GM12878 (cell line): ENCODE data around the gene LRP8. TPM values are rescaled to one million over a fixed set of nuclear protein-coding genes. Genes with fewer than 3 reads are reported as not detected.

Source experiments
- ATAC-seq: fragments of 200-7000 bp; cut with Tn5 transposase; 3 replicates; pipeline ENCODE4 v1.9.1; 2020; ENCODE audit warnings: mild to moderate bottlenecking, moderate library complexity
- BruUV-seq: library from RNA; stranded (reverse); fragments of 400-500 nt; replicated peaks from 2 replicates; lab custom pipeline; 2021; lab: Mats Ljungman, UMichigan
- CTCF ChIA-PET: fragments of 300-600 bp; sonication (Branson Sonifier 250); formaldehyde crosslinking; extraction: SDS; loops from one replicate; lab custom pipeline; 2021; ENCODE audit warnings: inconsistent platforms; lab: Yijun Ruan, JAX
- POLR2A ChIA-PET: fragments of 350-600 bp; formaldehyde crosslinking; extraction: SDS; loops from one replicate; lab custom pipeline; 2021; ENCODE audit warnings: inconsistent platforms; lab: Charles Lee
- RAD21 ChIA-PET: fragments of 300-600 bp; sonication (Branson Sonifier 250); formaldehyde crosslinking; loops from one replicate; lab custom pipeline; 2023; ENCODE audit warnings: antibody characterized with exemption; ENCODE audit not compliant: unreplicated experiment; lab: Charles Lee
- SMC1A ChIA-PET: fragments of 300-600 bp; sonication (Branson Sonifier 250); formaldehyde crosslinking; loops from one replicate; lab custom pipeline; 2023; ENCODE audit not compliant: unreplicated experiment, uncharacterized antibody; lab: Charles Lee
- DNase-seq: peaks from one replicate; pipeline ENCODE4 v3.0.0-alpha.2; 2011; ENCODE audit warnings: low read depth, low spot score
- FAIRE-seq: peaks from 3 replicates; lab custom pipeline; 2011; peaks lifted over from hg19 to GRCh38; lab: Jason Lieb, UNC
- H2AFZ ChIP-seq: 2 replicates; pipeline ENCODE4 v1.6.0; 2011; ENCODE audit warnings: low read depth, low read length, control low read depth; ENCODE audit not compliant: control insufficient read depth
- H3K27ac ChIP-seq: 2 replicates; pipeline ENCODE4 v1.5.1; 2011; ENCODE audit warnings: control low read depth; ENCODE audit not compliant: control insufficient read depth, insufficient read depth
- H3K27me3 ChIP-seq, 2 experiments: replicated peaks in 1 of 2; 2 replicates each; pipeline versions ENCODE4 v1.6.0 to v1.6.1; 2011; ENCODE audit warnings: low read length in 1 of 2; ENCODE audit not compliant: control insufficient read depth in 2 of 2, insufficient read depth in 2 of 2
- H3K36me3 ChIP-seq, 2 experiments: 2 replicates each; pipeline ENCODE4 v1.5.1; 2011; ENCODE audit warnings: low read length in 1 of 2; ENCODE audit not compliant: control insufficient read depth in 2 of 2, insufficient read depth in 2 of 2
- H3K4me1 ChIP-seq: 2 replicates; pipeline ENCODE4 v1.6.1; 2011; ENCODE audit warnings: mild to moderate bottlenecking, low read length, moderate library complexity, mixed read lengths; ENCODE audit not compliant: control insufficient read depth, insufficient read depth
- H3K4me2 ChIP-seq: 2 replicates; pipeline ENCODE4 v1.6.0; 2011; ENCODE audit warnings: control low read depth; ENCODE audit not compliant: control insufficient read depth, insufficient read depth
- H3K4me3 ChIP-seq: fragments of 200-600 bp; sonication (generic); 2 replicates; pipeline ENCODE4 v1.5.1; 2016
- H3K79me2 ChIP-seq: 2 replicates; pipeline ENCODE4 v1.6.0; 2011; ENCODE audit warnings: low read length; ENCODE audit not compliant: control insufficient read depth, insufficient read depth
- H3K9ac ChIP-seq: 2 replicates; pipeline ENCODE4 v1.8.0; 2011; ENCODE audit warnings: low read length, control low read depth, mixed read lengths; ENCODE audit not compliant: control insufficient read depth, insufficient read depth
- H3K9me3 ChIP-seq: replicated peaks from 3 replicates; pipeline ENCODE4 v1.5.1; 2011; ENCODE audit warnings: mild to moderate bottlenecking, low read length; ENCODE audit not compliant: control insufficient read depth, insufficient read depth
- H4K20me1 ChIP-seq: 2 replicates; pipeline ENCODE4 v1.6.0; 2011; ENCODE audit not compliant: control insufficient read depth, insufficient read depth
- BACH1 ChIP-seq: fragments of 450-650 bp; IDR thresholded peaks from 2 replicates; pipeline ENCODE4 v1.6.1; 2017; ENCODE audit warnings: mild to moderate bottlenecking, borderline replicate concordance
- CHD1 ChIP-seq: IDR thresholded peaks from 2 replicates; pipeline ENCODE4 v1.6.1; 2012; ENCODE audit warnings: low read depth, low read length, improper control_type of control experiment
- CHD4 ChIP-seq: fragments of 200-600 bp; sonication (generic); IDR thresholded peaks from 2 replicates; pipeline ENCODE4 v1.6.1; 2016; ENCODE audit warnings: mild to moderate bottlenecking
- ETV6 ChIP-seq, 2 experiments: fragments of 450-650 bp in 1 of 2; IDR thresholded peaks in 1 of 2; conservative IDR thresholded peaks in 1 of 2; 2 replicates each; pipeline ENCODE4 v1.6.1; 2014; ENCODE audit warnings: antibody characterized with exemption in 1 of 2, borderline replicate concordance in 1 of 2, low read depth in 1 of 2, mild to moderate bottlenecking in 1 of 2, moderate library complexity in 1 of 2
- IRF3 ChIP-seq: fragments of 450-650 bp; IDR thresholded peaks from 2 replicates; pipeline ENCODE4 v1.6.1; 2014; ENCODE audit warnings: mild to moderate bottlenecking
- MAX ChIP-seq: IDR thresholded peaks from 2 replicates; pipeline ENCODE4 v1.6.1; 2012; ENCODE audit warnings: low read depth, low read length, improper control_type of control experiment
- NRF1 ChIP-seq: conservative IDR thresholded peaks from 2 replicates; pipeline ENCODE4 v1.6.1; 2011; ENCODE audit warnings: mild to moderate bottlenecking, low read depth, low read length, improper control_type of control experiment
- RAD21 ChIP-seq: IDR thresholded peaks from 2 replicates; pipeline ENCODE4 v1.6.1; 2011; ENCODE audit warnings: mild to moderate bottlenecking, low read depth, low read length, moderate library complexity; ENCODE audit not compliant: insufficient read depth
- REST ChIP-seq: IDR thresholded peaks from 2 replicates; pipeline ENCODE4 v1.6.1; 2012; ENCODE audit warnings: mild to moderate bottlenecking, low read depth, low read length
- ZNF24 ChIP-seq: fragments of 450-650 bp; IDR thresholded peaks from 2 replicates; pipeline ENCODE4 v1.6.1; 2017; ENCODE audit warnings: antibody characterized with exemption, mild to moderate bottlenecking
- WGBS: methylation state at CpG from one replicate; pipeline ENCODE4 v1.1.6; 2016; ENCODE audit warnings: low lambda C conversion rate; ENCODE audit not compliant: insufficient replicate concordance, insufficient coverage; ENCODE audit errors: missing lambda C conversion rate; 5-methylcytosine and 5-hydroxymethylcytosine counted together
- in situ Hi-C: fragments of 300-500 bp; cut with MboI; formaldehyde crosslinking; loops from 9 replicates; pipeline ENCODE4 v1.14.3; 2018; ENCODE audit warnings: mixed read lengths
- intact Hi-C: fragments of 100-400 bp; cut with micrococcal nuclease; formaldehyde crosslinking; loops from one replicate; pipeline ENCODE4 v1.14.2; 2022; ENCODE audit not compliant: unreplicated experiment
- polyA plus RNA-seq, 11 experiments: library from polyadenylated mRNA; depleted of rRNA in 4 of 11; unstranded in 6 of 11; stranded (reverse) in 5 of 11; fragments of >200 nt; fragmentation: Nextera tagmentation in 4 of 11; fragmentation: Illumina TruSeq in 1 of 11; extraction: Ambion mirVana in 4 of 11; extraction: Trizol in 1 of 11; gene quantifications; 1 replicate in 1 of 11; 2 replicates in 10 of 11; pipeline versions ENCODE4 v1.2.1 to v1.2.3, GENCODE V29; 2011 to 2016; ENCODE audit warnings: inconsistent platforms in 2 of 11, missing spikeins in 2 of 11, low read depth in 1 of 11
- total RNA-seq, 4 experiments: library from RNA; depleted of rRNA in 3 of 4; stranded (reverse); fragments of >200 nt in 3 of 4; fragmentation: Illumina TruSeq in 1 of 4; extraction: Trizol in 1 of 4; gene quantifications; 2 replicates each; pipeline versions ENCODE4 v1.2.1 to v1.2.3, GENCODE V29; 2013 to 2021

LRP8 gene
- total and polyA plus RNA-seq, 10 of the 15 experiments (the other 5 are each of a cell fraction or from before 2014, with no cell fraction given): 2.8 to 40.5 (median 22.3) TPM

GRCh38 chr1:53274541-53275185 lies 53.2 kb downstream of the LRP8 start:
- TF ChIP-seq ZNF24 (no peak), NRF1 (no peak), REST (no peak), CHD4 (no peak), ETV6 (conservative IDR thresholded peaks at IDR 0.05 in 1 of 2, IDR thresholded peaks at IDR 0.05 in 1 of 2; ENCODE audit: borderline replicate concordance in 1 of 2, low read depth in 1 of 2) (no peak), MAX (no peak), BACH1 (no peak), RAD21 (no peak), IRF3 (no peak), CHD1 (no peak)
- Histone ChIP-seq H3K9ac (no peak overlapping the region), H3K79me2 (no peaks in the 10 kb centered on the region), H2AFZ (no peak overlapping the region), H4K20me1 (no peaks in the 10 kb centered on the region), H3K36me3 (peaks cover 8 to 29% of the 10 kb centered on the region in 2 experiments; a peak in 3 of 4 replicates), H3K4me2 (no peak overlapping the region), H3K27ac (no peak overlapping the region), H3K4me1 (no peaks in the 10 kb centered on the region), H3K27me3 (no peaks in the 10 kb centered on the region), H3K9me3 (no peaks in the 10 kb centered on the region), H3K4me3 (no peak overlapping the region)
- intact Hi-C loops: no loop called here
- ChIA-PET CTCF (interaction anchor here (1.2 kb wide), 1 partner anchor 118 kb away, joined by 8 read pairs; no protein-coding TSS in a partner anchor), SMC1A (interaction anchor here (0.7 to 1.2 kb wide), 2 partner anchors 118 to 119 kb away, joined by 3 to 4 read pairs; no protein-coding TSS in a partner anchor), RAD21 (interaction anchor here (0.6 kb wide), 1 partner anchor 168 kb away, joined by 4 read pairs; no protein-coding TSS in a partner anchor), POLR2A (no interaction called here)
- no TSS peak for BruUV-seq
- no peak for FAIRE-seq
- ATAC-seq: no peak
- in situ Hi-C loops: loop anchor here (5.0 kb wide), 1 partner anchor 118 kb away; no protein-coding TSS in a partner anchor
- DNase-seq: no peak
- 92% methylated on average over 13 of the region's 13 CpGs for WGBS
